Activated naive CD8-positive, alpha-beta T cell treated with anti-CD3 and anti-CD28 coated beads for 36 hours (primary cell): Measurements from ENCODE around the gene ABI2. TPM values are rescaled to one million over a fixed set of nuclear protein-coding genes. Genes with fewer than 3 reads are reported as not detected.
"Not testable (repeated sequence)": the region's sequence is repeated elsewhere in the genome, so short reads cannot be mapped to it uniquely, and the experiment has no call there.

ENCODE experiments used
- DNase-seq: peaks from one replicate; pipeline ENCODE4 v3.0.0; 2021
- H3K27ac Mint-ChIP-seq: one replicate; pipeline ENCODE4 v1.8.0; 2022; ENCODE audit warnings: mild to moderate bottlenecking, moderate library complexity, mixed read lengths
- H3K27me3 Mint-ChIP-seq: one replicate; pipeline ENCODE4 v1.8.0; 2022; ENCODE audit warnings: mild to moderate bottlenecking, mixed read lengths
- H3K36me3 Mint-ChIP-seq: one replicate; pipeline ENCODE4 v1.8.0; 2021; ENCODE audit warnings: mild to moderate bottlenecking, mixed read lengths
- H3K4me1 Mint-ChIP-seq: one replicate; pipeline ENCODE4 v1.8.0; 2021; ENCODE audit warnings: mixed read lengths
- H3K4me3 Mint-ChIP-seq: one replicate; pipeline ENCODE4 v1.8.0; 2022; ENCODE audit warnings: mild to moderate bottlenecking, moderate library complexity, mixed read lengths
- H3K9me3 Mint-ChIP-seq: one replicate; pipeline ENCODE4 v1.8.0; 2022; ENCODE audit warnings: mixed read lengths
- total RNA-seq, 2 experiments: library from RNA; stranded (reverse); gene quantifications; one replicate each; pipeline ENCODE4 v1.2.3, GENCODE V29; 2021

Gene ABI2
- total RNA-seq, 2 experiments from 2014 or later: 36.3 to 39.1 TPM

GRCh38 chr2:203383038-203383437, 54.8 kb downstream of the ABI2 start:
- Mint-ChIP-seq H3K4me1 (no peaks in the 10 kb centered on the region), H3K27me3 (no peaks in the 10 kb centered on the region), H3K27ac (no peak overlapping the region), H3K36me3 (peaks cover 5% of the 10 kb centered on the region), H3K9me3 (no peaks in the 10 kb centered on the region), H3K4me3 (no peak overlapping the region)
- no peak for DNase-seq

DNA sequence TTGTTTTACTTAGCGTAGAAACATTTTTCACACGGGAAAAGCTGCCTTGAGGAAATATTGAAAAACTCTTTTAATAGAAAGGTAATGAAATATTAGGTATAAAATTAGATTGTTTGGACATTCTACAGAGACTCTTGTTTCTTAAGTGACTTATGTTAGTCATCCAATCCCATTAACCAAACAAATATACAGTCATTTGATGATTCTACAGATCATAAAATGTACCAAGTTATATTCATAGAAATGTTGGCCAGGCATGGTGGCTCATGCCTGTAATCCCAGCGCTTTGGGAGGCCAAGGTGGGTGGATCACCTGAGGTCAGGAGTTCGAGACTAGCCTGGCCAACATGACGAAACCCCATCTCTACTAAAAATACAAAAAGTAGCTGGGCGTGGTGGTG, 60.0 kb downstream of the ABI2 start:
- H3K27me3 Mint-ChIP-seq, H3K4me1 Mint-ChIP-seq, H3K36me3 Mint-ChIP-seq, H3K4me3 Mint-ChIP-seq, H3K9me3 Mint-ChIP-seq, DNase-seq, H3K27ac Mint-ChIP-seq: not testable (repeated sequence)

DNA sequence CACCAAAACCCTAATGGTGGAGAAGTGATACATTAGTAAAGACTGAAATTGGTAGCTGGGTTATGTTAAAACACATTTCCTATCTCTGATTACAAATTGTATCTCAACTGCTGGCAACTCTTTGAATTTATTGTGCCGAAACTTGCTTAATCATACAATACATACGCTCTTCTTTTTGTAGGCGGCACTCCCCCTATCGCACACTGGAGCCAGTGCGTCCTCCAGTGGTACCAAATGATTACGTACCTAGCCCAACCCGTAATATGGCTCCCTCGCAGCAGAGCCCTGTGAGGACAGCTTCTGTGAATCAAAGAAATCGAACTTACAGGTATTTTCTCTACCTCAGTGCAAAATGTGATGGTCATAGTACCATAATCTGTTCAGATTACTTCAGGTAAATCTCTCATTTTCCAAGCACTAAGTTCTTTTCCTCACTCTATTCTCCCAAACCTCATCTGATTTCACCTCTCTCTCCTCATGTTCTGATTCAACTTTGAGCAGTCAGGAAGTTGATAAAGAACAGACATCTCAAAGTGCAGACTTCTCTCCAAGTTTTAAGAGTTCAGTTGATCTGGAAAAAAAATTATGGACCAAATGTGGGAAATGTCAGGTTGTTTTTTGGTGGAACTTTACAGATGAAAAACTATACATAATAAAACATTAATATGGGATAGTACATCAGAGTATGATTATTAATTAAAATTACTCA, 66.5 kb downstream of the ABI2 start:
- DNase-seq: no peak
- no peak overlapping the region for H3K4me3 Mint-ChIP-seq
- H3K36me3 Mint-ChIP-seq: peaks cover 22% of the 10 kb centered on the region
- no peaks in the 10 kb centered on the region for H3K4me1 Mint-ChIP-seq
- no peaks in the 10 kb centered on the region for H3K27me3 Mint-ChIP-seq
- peaks cover 6% of the 10 kb centered on the region for H3K9me3 Mint-ChIP-seq
- H3K27ac Mint-ChIP-seq: no peak overlapping the region

GRCh38 chr2:203395858-203396257, 67.7 kb downstream of the ABI2 start:
- no peaks in the 10 kb centered on the region for H3K27me3 Mint-ChIP-seq
- H3K27ac Mint-ChIP-seq: no peak overlapping the region
- DNase-seq: no peak
- H3K4me3 Mint-ChIP-seq: no peak overlapping the region
- H3K4me1 Mint-ChIP-seq: no peaks in the 10 kb centered on the region
- H3K9me3 Mint-ChIP-seq: peaks cover 6% of the 10 kb centered on the region
- H3K36me3 Mint-ChIP-seq: peaks cover 22% of the 10 kb centered on the region

GRCh38 chr2:203396667-203397066, 68.5 kb downstream of the ABI2 start:
- DNase-seq: no peak
- Mint-ChIP-seq H3K27me3 (no peaks in the 10 kb centered on the region), H3K4me3 (no peak overlapping the region), H3K27ac (no peak overlapping the region), H3K36me3 (peaks cover 22% of the 10 kb centered on the region), H3K4me1 (no peaks in the 10 kb centered on the region), H3K9me3 (peaks cover 6% of the 10 kb centered on the region)

DNA sequence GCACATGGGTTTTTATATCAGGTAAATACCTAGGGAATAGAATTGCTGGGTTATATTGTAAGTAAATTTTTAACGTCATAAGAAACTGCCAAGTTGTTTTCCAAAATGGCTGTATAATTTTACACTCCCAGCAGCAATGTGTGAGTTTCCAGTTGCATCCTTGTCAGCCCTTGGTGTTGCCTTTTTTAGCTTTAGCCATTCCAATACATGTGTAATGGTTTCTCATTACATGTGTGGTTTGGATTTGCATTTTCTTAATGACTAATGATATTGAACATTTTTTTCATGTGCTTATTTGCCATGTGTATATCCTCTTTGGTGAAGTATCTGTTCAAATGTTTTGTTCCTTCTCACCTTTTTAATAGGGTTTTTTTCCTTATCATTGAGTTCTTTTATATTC, 70.8 kb downstream of the ABI2 start:
- H3K4me1 Mint-ChIP-seq: no peaks in the 10 kb centered on the region
- H3K4me3 Mint-ChIP-seq: no peak overlapping the region
- peaks cover 6% of the 10 kb centered on the region for H3K9me3 Mint-ChIP-seq
- peaks cover 23% of the 10 kb centered on the region for H3K36me3 Mint-ChIP-seq
- no peak overlapping the region for H3K27ac Mint-ChIP-seq
- H3K27me3 Mint-ChIP-seq: no peaks in the 10 kb centered on the region
- no peak for DNase-seq

DNA sequence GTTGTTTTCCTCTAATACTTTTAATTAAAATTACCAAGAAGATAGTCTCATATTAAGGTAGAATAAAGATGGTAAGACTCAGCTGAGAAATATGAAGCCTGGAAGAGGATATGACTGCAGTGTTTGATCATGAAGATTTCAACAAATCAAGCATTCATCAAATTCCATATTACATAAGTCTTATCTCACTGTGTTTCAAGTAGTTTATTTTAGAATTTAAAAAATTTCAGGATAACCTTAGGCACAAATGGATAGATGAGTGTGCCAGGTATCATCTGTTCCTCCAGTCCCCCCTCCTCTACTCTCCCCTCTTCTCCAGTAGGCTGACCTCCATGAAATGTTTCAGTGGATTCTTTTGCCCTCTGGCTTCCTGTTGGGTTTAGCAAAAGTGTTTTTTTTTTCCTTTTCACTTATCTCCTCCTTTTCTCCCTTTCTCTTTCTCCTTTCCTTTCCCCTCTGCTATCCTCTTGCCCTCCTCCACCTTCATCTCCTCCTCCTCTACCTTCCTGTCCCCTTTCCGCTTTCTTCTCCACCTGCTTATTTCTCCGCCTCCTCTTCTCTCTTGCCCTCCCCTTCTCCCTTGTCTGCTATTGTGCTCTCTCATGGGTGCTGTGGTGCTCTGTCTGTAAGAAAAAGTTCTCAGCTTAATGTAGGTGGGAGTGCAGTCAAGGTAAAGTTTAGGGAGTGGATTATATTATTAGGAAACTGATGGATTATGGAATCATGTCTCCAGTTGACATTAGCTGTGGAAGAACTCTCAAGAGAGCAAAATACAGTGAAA, 72.8 kb downstream of the ABI2 start:
- H3K36me3 Mint-ChIP-seq: peaks cover 24% of the 10 kb centered on the region
- no peak overlapping the region for H3K27ac Mint-ChIP-seq
- H3K9me3 Mint-ChIP-seq: peaks cover 6% of the 10 kb centered on the region
- no peak overlapping the region for H3K4me3 Mint-ChIP-seq
- DNase-seq: no peak
- no peaks in the 10 kb centered on the region for H3K4me1 Mint-ChIP-seq
- H3K27me3 Mint-ChIP-seq: no peaks in the 10 kb centered on the region

DNA sequence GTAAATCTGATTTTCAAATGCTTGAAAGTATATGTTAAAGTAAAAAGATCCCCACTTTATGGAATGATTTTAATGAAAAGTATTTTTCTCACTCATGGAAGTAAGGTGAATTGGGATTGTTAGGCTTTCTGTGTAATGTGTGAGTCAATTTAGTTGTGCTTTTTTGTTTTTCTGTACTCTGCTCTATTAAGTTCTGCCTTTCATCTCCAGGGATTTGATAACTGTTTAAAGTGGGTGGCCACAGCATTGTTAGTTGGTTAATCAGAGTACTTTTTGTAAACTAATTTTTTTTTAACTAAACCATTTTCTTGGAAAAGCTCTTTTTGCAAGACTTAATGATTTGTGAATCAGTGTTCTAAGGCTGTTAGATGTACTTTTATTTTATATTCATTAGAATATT, 76.8 kb downstream of the ABI2 start:
- H3K9me3 Mint-ChIP-seq: no peaks in the 10 kb centered on the region
- H3K27ac Mint-ChIP-seq: no peak overlapping the region
- no peaks in the 10 kb centered on the region for H3K27me3 Mint-ChIP-seq
- H3K4me1 Mint-ChIP-seq: no peaks in the 10 kb centered on the region
- H3K36me3 Mint-ChIP-seq: peaks cover 29% of the 10 kb centered on the region
- no peak overlapping the region for H3K4me3 Mint-ChIP-seq
- no peak for DNase-seq

GRCh38 chr2:203407496-203407895, 79.3 kb downstream of the ABI2 start:
- DNase-seq: no peak
- Mint-ChIP-seq H3K9me3 (no peaks in the 10 kb centered on the region), H3K27ac (no peak overlapping the region), H3K4me3 (no peak overlapping the region), H3K4me1 (no peaks in the 10 kb centered on the region), H3K36me3 (peaks cover 29% of the 10 kb centered on the region), H3K27me3 (no peaks in the 10 kb centered on the region)

- no peak for DNase-seq
- no peak overlapping the region for H3K27ac Mint-ChIP-seq
- no peak overlapping the region for H3K4me3 Mint-ChIP-seq
- H3K27me3 Mint-ChIP-seq: no peaks in the 10 kb centered on the region
- H3K36me3 Mint-ChIP-seq: peaks cover 26% of the 10 kb centered on the region
- H3K4me1 Mint-ChIP-seq: no peaks in the 10 kb centered on the region
- H3K9me3 Mint-ChIP-seq: peaks cover 2% of the 10 kb centered on the region
These were observed 84.5 kb downstream of the ABI2 start for GRCh38 chr2:203412546-203413331.

- Mint-ChIP-seq H3K36me3 (peaks cover 32% of the 10 kb centered on the region), H3K4me1 (no peaks in the 10 kb centered on the region), H3K27me3 (no peaks in the 10 kb centered on the region), H3K27ac (no peak overlapping the region), H3K9me3 (peaks cover 7% of the 10 kb centered on the region), H3K4me3 (no peak overlapping the region)
- DNase-seq: no peak
These were observed 85.6 kb downstream of the ABI2 start for GRCh38 chr2:203413796-203414195.

GRCh38 chr2:203418271-203418670, 90.1 kb downstream of the ABI2 start:
- H3K9me3 Mint-ChIP-seq: peaks cover 7% of the 10 kb centered on the region
- no peaks in the 10 kb centered on the region for H3K4me1 Mint-ChIP-seq
- H3K27ac Mint-ChIP-seq: no peak overlapping the region
- H3K4me3 Mint-ChIP-seq: no peak overlapping the region
- DNase-seq: no peak
- H3K27me3 Mint-ChIP-seq: no peaks in the 10 kb centered on the region
- H3K36me3 Mint-ChIP-seq: peaks cover 39% of the 10 kb centered on the region

- Mint-ChIP-seq H3K4me3 (no peak overlapping the region), H3K36me3 (peaks cover 14% of the 10 kb centered on the region), H3K4me1 (no peaks in the 10 kb centered on the region), H3K27ac (no peak overlapping the region), H3K27me3 (no peaks in the 10 kb centered on the region), H3K9me3 (no peaks in the 10 kb centered on the region)
- no peak for DNase-seq
These were observed 98.9 kb downstream of the ABI2 start for GRCh38 chr2:203427061-203427460.

DNA sequence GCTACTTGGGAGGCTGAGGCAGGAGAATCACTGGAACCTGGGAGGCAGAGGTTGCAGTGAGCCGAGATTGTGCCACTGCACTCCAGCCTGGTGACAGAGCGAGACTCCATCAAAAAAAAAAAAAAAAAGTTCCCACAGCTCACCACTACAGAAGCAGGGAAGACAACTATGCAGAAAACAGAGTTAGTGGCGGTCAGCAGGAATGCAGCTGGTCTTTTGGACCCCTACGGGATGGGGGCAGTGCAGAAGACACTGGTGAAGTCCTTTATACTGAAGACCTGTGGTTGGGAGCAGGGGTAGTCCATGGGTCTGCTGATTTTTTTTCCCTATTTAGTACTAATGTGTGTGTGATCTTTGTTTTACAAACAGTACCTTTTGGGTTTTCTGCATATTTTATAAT, 101.4 kb downstream of the ABI2 start:
- not testable (repeated sequence) for H3K4me3 Mint-ChIP-seq, H3K27ac Mint-ChIP-seq, H3K9me3 Mint-ChIP-seq, DNase-seq, H3K27me3 Mint-ChIP-seq, H3K4me1 Mint-ChIP-seq
- peaks cover 14% of the 10 kb centered on the region for H3K36me3 Mint-ChIP-seq

- Mint-ChIP-seq H3K4me1 (no peaks in the 10 kb centered on the region), H3K36me3 (peaks cover 12% of the 10 kb centered on the region), H3K9me3 (no peaks in the 10 kb centered on the region), H3K4me3 (no peak overlapping the region), H3K27me3 (no peaks in the 10 kb centered on the region), H3K27ac (no peak overlapping the region)
- DNase-seq: no peak
These were observed 103.4 kb downstream of the ABI2 start for GRCh38 chr2:203431391-203432185.
